ENCODE results near the gene GLMN. TPM values are rescaled to one million over a fixed set of nuclear protein-coding genes. Genes with fewer than 3 reads are reported as not detected.

GLMN gene
- total RNA-seq, 1 donor from 2014 or later = 4.7 TPM

- TF ChIP-seq, protein P1, sequence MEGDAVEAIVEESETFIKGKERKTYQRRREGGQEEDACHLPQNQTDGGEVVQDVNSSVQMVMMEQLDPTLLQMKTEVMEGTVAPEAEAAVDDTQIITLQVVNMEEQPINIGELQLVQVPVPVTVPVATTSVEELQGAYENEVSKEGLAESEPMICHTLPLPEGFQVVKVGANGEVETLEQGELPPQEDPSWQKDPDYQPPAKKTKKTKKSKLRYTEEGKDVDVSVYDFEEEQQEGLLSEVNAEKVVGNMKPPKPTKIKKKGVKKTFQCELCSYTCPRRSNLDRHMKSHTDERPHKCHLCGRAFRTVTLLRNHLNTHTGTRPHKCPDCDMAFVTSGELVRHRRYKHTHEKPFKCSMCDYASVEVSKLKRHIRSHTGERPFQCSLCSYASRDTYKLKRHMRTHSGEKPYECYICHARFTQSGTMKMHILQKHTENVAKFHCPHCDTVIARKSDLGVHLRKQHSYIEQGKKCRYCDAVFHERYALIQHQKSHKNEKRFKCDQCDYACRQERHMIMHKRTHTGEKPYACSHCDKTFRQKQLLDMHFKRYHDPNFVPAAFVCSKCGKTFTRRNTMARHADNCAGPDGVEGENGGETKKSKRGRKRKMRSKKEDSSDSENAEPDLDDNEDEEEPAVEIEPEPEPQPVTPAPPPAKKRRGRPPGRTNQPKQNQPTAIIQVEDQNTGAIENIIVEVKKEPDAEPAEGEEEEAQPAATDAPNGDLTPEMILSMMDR (IDR thresholded peaks at IDR 0.05; ENCODE audit: insufficient read depth, low read length, severe bottlenecking) = no peak
- Histone ChIP-seq H3K27me3 (ENCODE audit: control insufficient read depth, insufficient read depth, low read length) (no peaks in the 10 kb centered on the region), H3K4me3 (ENCODE audit: low read depth, low read length) (no peak overlapping the region), H3K36me3 (ENCODE audit: control insufficient read depth, insufficient read depth, low read length) (peaks cover 2% of the 10 kb centered on the region)
- FAIRE-seq = no peak
- no peak for DNase-seq (ENCODE audit: low read depth)
Observed at GRCh38 chr1:92333668-92334067, 34.9 kb upstream of the GLMN start.

GRCh38 chr1:92329347-92330129, 30.8 kb upstream of the GLMN start:
- DNase-seq (ENCODE audit: low read depth) = peak; percentile 93
- TF ChIP-seq, protein P1 (IDR thresholded peaks at IDR 0.05; ENCODE audit: insufficient read depth, low read length, severe bottlenecking) = peak; percentile 11

GRCh38 chr1:92327794-92328193, 29.0 kb upstream of the GLMN start:
- DNase-seq (ENCODE audit: low read depth) = no peak

More at GRCh38 chr1:92329347-92330129, 30.8 kb upstream of the GLMN start:
- no peaks in the 10 kb centered on the region for H3K36me3 ChIP-seq (ENCODE audit: control insufficient read depth, insufficient read depth, low read length)
- no peaks in the 10 kb centered on the region for H3K27me3 ChIP-seq (ENCODE audit: control insufficient read depth, insufficient read depth, low read length)
- no peak for FAIRE-seq
- H3K4me3 ChIP-seq (ENCODE audit: low read depth, low read length) = no peak overlapping the region

GRCh38 chr1:92326681-92327080, 27.9 kb upstream of the GLMN start:
- TF ChIP-seq, protein P1 (IDR thresholded peaks at IDR 0.05; ENCODE audit: insufficient read depth, low read length, severe bottlenecking) = no peak
- Histone ChIP-seq H3K4me3 (ENCODE audit: low read depth, low read length) (no peak overlapping the region), H3K27me3 (ENCODE audit: control insufficient read depth, insufficient read depth, low read length) (no peaks in the 10 kb centered on the region), H3K36me3 (ENCODE audit: control insufficient read depth, insufficient read depth, low read length) (no peaks in the 10 kb centered on the region)
- peak; percentile 90 for DNase-seq (ENCODE audit: low read depth)
- FAIRE-seq = no peak

More at GRCh38 chr1:92327794-92328193, 29.0 kb upstream of the GLMN start:
- no peaks in the 10 kb centered on the region for H3K27me3 ChIP-seq (ENCODE audit: control insufficient read depth, insufficient read depth, low read length)
- H3K4me3 ChIP-seq (ENCODE audit: low read depth, low read length) = no peak overlapping the region
- no peaks in the 10 kb centered on the region for H3K36me3 ChIP-seq (ENCODE audit: control insufficient read depth, insufficient read depth, low read length)
- FAIRE-seq = no peak
- TF ChIP-seq, protein P1 (IDR thresholded peaks at IDR 0.05; ENCODE audit: insufficient read depth, low read length, severe bottlenecking) = no peak

DNA sequence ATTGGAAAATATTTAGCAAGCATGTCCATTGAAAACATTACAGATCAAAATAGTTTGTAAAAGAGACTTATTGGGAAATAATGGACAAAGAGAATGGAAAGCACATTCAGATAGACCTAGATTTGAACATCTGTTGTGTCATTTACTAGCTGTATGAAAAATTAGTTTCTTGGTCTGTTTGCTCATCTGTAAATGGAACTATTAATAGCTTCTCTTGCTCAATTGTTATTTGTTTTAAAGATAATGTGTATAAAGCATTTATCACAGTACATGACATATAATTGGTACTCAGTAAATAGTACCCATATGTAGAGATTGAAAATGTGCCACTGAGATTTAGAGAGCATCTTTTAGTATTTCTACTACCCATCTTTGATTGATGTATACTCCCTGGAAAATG, 26.0 kb upstream of the GLMN start:
- TF ChIP-seq, protein P1 (IDR thresholded peaks at IDR 0.05; ENCODE audit: insufficient read depth, low read length, severe bottlenecking) = no peak
- no peak for FAIRE-seq
- DNase-seq (ENCODE audit: low read depth) = no peak
- H3K36me3 ChIP-seq (ENCODE audit: control insufficient read depth, insufficient read depth, low read length) = no peaks in the 10 kb centered on the region
- H3K27me3 ChIP-seq (ENCODE audit: control insufficient read depth, insufficient read depth, low read length) = no peaks in the 10 kb centered on the region
- no peak overlapping the region for H3K4me3 ChIP-seq (ENCODE audit: low read depth, low read length)

All from bronchial epithelial cell (primary cell).